Measurements from ENCODE around the gene SH3GL2. TPM values are rescaled to one million over a fixed set of nuclear protein-coding genes. Genes with fewer than 3 reads are reported as not detected.

The SH3GL2 gene
- total and polyA plus RNA-seq, 2 donors (not counting 3 experiments of a cell fraction or from before 2014, with no cell fraction given): 0.12 TPM; not detected in 1

GRCh38 chr9:17723656-17724055, 144.8 kb downstream of the SH3GL2 start:
- H3K9ac ChIP-seq (replicated peaks; ENCODE audit: extremely low read depth, insufficient read depth, low read length): no peak overlapping the region
- no peak for DNase-seq (ENCODE audit: low read depth, low spot score)
- H3K4me2 ChIP-seq (ENCODE audit: insufficient read depth, low read length): no peak overlapping the region
- no peaks in the 10 kb centered on the region for H3K27me3 ChIP-seq (ENCODE audit: control insufficient read depth in 2 of 2, insufficient read depth in 2 of 2, low read length in 2 of 2)
- no peak overlapping the region for H3K27ac ChIP-seq (ENCODE audit: insufficient read depth, low read depth, low read length)
- H3K9me3 ChIP-seq (replicated peaks; ENCODE audit: control insufficient read depth, insufficient read depth, low read length): no peaks in the 10 kb centered on the region
- TF ChIP-seq POLR2A (IDR thresholded peaks at IDR 0.05; ENCODE audit: low read depth, low read length): no peak
- TF ChIP-seq POLR2AphosphoS5 (IDR thresholded peaks at IDR 0.05; ENCODE audit: insufficient read depth, low read depth, low read length): no peak
- TF ChIP-seq MYC (IDR thresholded peaks at IDR 0.05; ENCODE audit: low read depth, low read length): no peak
- TF ChIP-seq GATA2 (IDR thresholded peaks at IDR 0.05; ENCODE audit: insufficient read depth, insufficient read length, low read depth, low read length): no peak
- TF ChIP-seq EZH2 (IDR thresholded peaks at IDR 0.05; ENCODE audit: borderline replicate concordance, low read depth, low read length, severe bottlenecking): no peak
- TF ChIP-seq CTCF (IDR thresholded peaks at IDR 0.05; ENCODE audit: extremely low read depth in 1 of 2, insufficient read depth in 1 of 2, low read depth in 1 of 2, low read length in 2 of 2): no peak
- TF ChIP-seq FOS (IDR thresholded peaks at IDR 0.05; ENCODE audit: borderline replicate concordance, insufficient read depth, low read length): no peak
- no peak for TF ChIP-seq MAX (IDR thresholded peaks at IDR 0.05; ENCODE audit: insufficient read depth, insufficient read length)
- no peak for TF ChIP-seq JUN (IDR thresholded peaks at IDR 0.05; ENCODE audit: borderline replicate concordance, insufficient read depth, insufficient read length, low read depth)
- H4K20me1 ChIP-seq (replicated peaks; ENCODE audit: control insufficient read depth, extremely low read depth, insufficient read depth, low read length): no peaks in the 10 kb centered on the region
- no peaks in the 10 kb centered on the region for H3K79me2 ChIP-seq (ENCODE audit: control insufficient read depth, insufficient read depth, low read length)
- dilution Hi-C loops (cut with MboI; ENCODE audit: extremely low pct_ligation_motif_present, low sequenced_read_pairs) (no loop called here), intact Hi-C loops (cut with micrococcal nuclease) (no loop called here)
- no TSS peak for BruUV-seq (replicated peaks)
- no peak for FAIRE-seq
- POLR2A ChIA-PET: no interaction called here
- H3K36me3 ChIP-seq (ENCODE audit: control insufficient read depth in 2 of 2, extremely low read depth in 1 of 2, insufficient read depth in 2 of 2, low read length in 2 of 2): no peaks in the 10 kb centered on the region
- H2AFZ ChIP-seq (ENCODE audit: low read depth, low read length): no peak overlapping the region
- CTCF ChIA-PET: no interaction called here
- no peaks in the 10 kb centered on the region for H3K4me1 ChIP-seq (ENCODE audit: control insufficient read depth, extremely low read depth, insufficient read depth, low read length)
- no peak overlapping the region for H3K4me3 ChIP-seq (replicated peaks in 1 of 3; ENCODE audit: insufficient read depth in 1 of 3, low read depth in 1 of 3, low read length in 3 of 3)
- H3K9me1 ChIP-seq (replicated peaks; ENCODE audit: control insufficient read depth, extremely low read depth, insufficient read depth, low read length): no peaks in the 10 kb centered on the region
